Loucy (cell line): ENCODE results near the gene PCAT6.
"Not testable (repeated sequence)": the region's sequence is repeated elsewhere in the genome, so short reads cannot be mapped to it uniquely, and the experiment has no call there.

Experiments used
- H2AFZ ChIP-seq: fragments of 200-600 bp; sonication (generic); 2 replicates; pipeline ENCODE4 v1.6.0; 2016; ENCODE audit warnings: antibody characterized with exemption, mild to moderate bottlenecking, low read length, moderate library complexity
- H3F3A ChIP-seq: fragments of 200-600 bp; 2 replicates; pipeline ENCODE4 v1.6.0; 2016; ENCODE audit warnings: antibody characterized with exemption, low read depth, mild to moderate bottlenecking
- H3K27me3 ChIP-seq: fragments of 200-600 bp; sonication (generic); 2 replicates; pipeline ENCODE4 v1.6.1; 2014; ENCODE audit warnings: low read length, mild to moderate bottlenecking; ENCODE audit not compliant: insufficient read depth, poor library complexity, severe bottlenecking
- H3K36me3 ChIP-seq: fragments of 200-600 bp; sonication (generic); 2 replicates; pipeline ENCODE4 v1.6.1; 2016; ENCODE audit warnings: low read length; ENCODE audit not compliant: insufficient read depth
- H3K4me1 ChIP-seq: fragments of 200-600 bp; sonication (generic); 2 replicates; pipeline ENCODE4 v1.5.1; 2014; ENCODE audit warnings: low read length, mild to moderate bottlenecking; ENCODE audit not compliant: insufficient read depth, poor library complexity, severe bottlenecking
- H3K4me2 ChIP-seq: fragments of 200-600 bp; sonication (generic); 2 replicates; pipeline ENCODE4 v1.6.0; 2014; ENCODE audit warnings: antibody characterized with exemption, low read length, low read depth, mild to moderate bottlenecking; ENCODE audit not compliant: poor library complexity, severe bottlenecking
- H3K4me3 ChIP-seq: fragments of 200-600 bp; sonication (generic); 2 replicates; pipeline ENCODE4 v1.5.1; 2014; ENCODE audit warnings: low read length, mild to moderate bottlenecking, mixed read lengths; ENCODE audit not compliant: poor library complexity, severe bottlenecking
- H3K79me2 ChIP-seq: fragments of 200-600 bp; sonication (generic); 2 replicates; pipeline ENCODE4 v1.6.1; 2014; ENCODE audit warnings: low read length; ENCODE audit not compliant: insufficient read depth
- H3K9ac ChIP-seq: fragments of 200-600 bp; sonication (generic); 2 replicates; pipeline ENCODE4 v1.6.0; 2014; ENCODE audit warnings: mild to moderate bottlenecking, low read depth, low read length, moderate library complexity; ENCODE audit not compliant: poor library complexity, severe bottlenecking
- H3K9me2 ChIP-seq: fragments of 200-600 bp; sonication (generic); replicated peaks from 2 replicates; pipeline ENCODE4 v1.6.1; 2016; ENCODE audit warnings: low read depth, low read length, mixed read lengths
- H3K9me3 ChIP-seq: fragments of 200-600 bp; sonication (generic); 2 replicates; pipeline ENCODE4 v1.6.1; 2014; ENCODE audit warnings: mild to moderate bottlenecking, antibody characterized with exemption, low read length, low read depth; ENCODE audit not compliant: insufficient read depth
- H4K20me1 ChIP-seq: fragments of 200-600 bp; sonication (generic); 2 replicates; pipeline ENCODE4 v1.6.0; 2014; ENCODE audit warnings: antibody characterized with exemption, low read length, mild to moderate bottlenecking; ENCODE audit not compliant: insufficient read depth, poor library complexity, severe bottlenecking
- EZH2phosphoT487 ChIP-seq: fragments of 200-600 bp; IDR thresholded peaks from 2 replicates; pipeline ENCODE4 v1.6.1; 2018; ENCODE audit warnings: antibody characterized with exemption, mild to moderate bottlenecking, moderate library complexity, borderline replicate concordance
- TF ChIP-seq, protein P1 (sequence below): fragments of 200-600 bp; sonication (generic); conservative IDR thresholded peaks from 2 replicates; pipeline ENCODE4 v1.5.1; 2014; ENCODE audit warnings: mild to moderate bottlenecking, antibody characterized with exemption, low read length

Gene PCAT6

DNA sequence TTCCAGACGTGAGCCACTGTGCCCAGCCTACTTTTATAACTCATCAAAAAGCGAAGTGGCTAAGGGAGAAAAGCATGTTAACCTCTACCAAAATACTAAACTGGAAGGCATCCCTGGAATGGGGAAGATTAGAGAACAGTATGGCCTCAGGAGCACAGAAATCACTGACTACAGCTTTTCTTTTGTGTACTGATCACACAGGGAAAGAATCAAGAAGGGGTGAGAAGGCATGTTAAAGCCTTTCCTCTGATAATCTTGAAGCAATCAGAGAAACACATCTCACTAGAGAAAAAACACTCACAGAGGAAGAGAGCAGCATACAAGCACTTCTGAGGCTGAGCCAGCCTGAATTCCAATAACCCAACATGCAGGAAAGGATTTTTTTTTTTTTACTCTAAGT lies 10.7 kb downstream of the PCAT6 start:
- no peak overlapping the region for H2AFZ ChIP-seq

DNA sequence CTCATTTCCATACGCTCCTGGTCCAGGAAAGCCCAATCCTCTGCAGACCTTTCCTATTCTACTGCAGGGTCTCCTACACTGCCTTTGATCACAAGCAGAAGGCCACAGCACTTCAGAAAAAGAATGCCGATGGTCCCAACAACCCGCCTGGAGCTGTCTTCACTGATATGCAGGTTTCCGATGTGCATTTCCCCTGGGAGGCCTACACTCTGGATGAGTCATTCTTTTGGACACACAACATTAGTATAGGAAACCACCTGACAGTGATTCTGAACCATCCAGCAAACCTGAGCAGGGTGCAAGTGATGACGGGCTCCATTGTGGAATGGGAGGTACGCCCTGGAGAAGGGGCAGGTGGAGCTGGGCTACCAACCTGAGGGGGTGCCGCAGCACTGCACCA lies 15.0 kb downstream of the PCAT6 start:
- Histone ChIP-seq H3K9me2 (no peaks in the 10 kb centered on the region), H3K9me3 (no peaks in the 10 kb centered on the region), H3K36me3 (no peaks in the 10 kb centered on the region), H3K4me1 (no peaks in the 10 kb centered on the region), H3F3A (no peaks in the 10 kb centered on the region), H2AFZ (no peak overlapping the region), H4K20me1 (no peaks in the 10 kb centered on the region), H3K27me3 (no peaks in the 10 kb centered on the region), H3K4me3 (no peak overlapping the region), H3K9ac (no peak overlapping the region), H3K4me2 (no peak overlapping the region), H3K79me2 (no peaks in the 10 kb centered on the region)
- no peak for TF ChIP-seq EZH2phosphoT487
- TF ChIP-seq, protein P1, sequence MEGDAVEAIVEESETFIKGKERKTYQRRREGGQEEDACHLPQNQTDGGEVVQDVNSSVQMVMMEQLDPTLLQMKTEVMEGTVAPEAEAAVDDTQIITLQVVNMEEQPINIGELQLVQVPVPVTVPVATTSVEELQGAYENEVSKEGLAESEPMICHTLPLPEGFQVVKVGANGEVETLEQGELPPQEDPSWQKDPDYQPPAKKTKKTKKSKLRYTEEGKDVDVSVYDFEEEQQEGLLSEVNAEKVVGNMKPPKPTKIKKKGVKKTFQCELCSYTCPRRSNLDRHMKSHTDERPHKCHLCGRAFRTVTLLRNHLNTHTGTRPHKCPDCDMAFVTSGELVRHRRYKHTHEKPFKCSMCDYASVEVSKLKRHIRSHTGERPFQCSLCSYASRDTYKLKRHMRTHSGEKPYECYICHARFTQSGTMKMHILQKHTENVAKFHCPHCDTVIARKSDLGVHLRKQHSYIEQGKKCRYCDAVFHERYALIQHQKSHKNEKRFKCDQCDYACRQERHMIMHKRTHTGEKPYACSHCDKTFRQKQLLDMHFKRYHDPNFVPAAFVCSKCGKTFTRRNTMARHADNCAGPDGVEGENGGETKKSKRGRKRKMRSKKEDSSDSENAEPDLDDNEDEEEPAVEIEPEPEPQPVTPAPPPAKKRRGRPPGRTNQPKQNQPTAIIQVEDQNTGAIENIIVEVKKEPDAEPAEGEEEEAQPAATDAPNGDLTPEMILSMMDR, result no peak

More for the DNA sequence above, 10.7 kb downstream of the PCAT6 start:
- no peaks in the 10 kb centered on the region for H3K4me1 ChIP-seq
- H3K27me3 ChIP-seq, result no peaks in the 10 kb centered on the region
- H3K4me3 ChIP-seq, result no peak overlapping the region
- H3K79me2 ChIP-seq, result no peaks in the 10 kb centered on the region
- no peaks in the 10 kb centered on the region for H4K20me1 ChIP-seq
- H3K9me3 ChIP-seq, result no peaks in the 10 kb centered on the region
- TF ChIP-seq, protein P1, result no peak
- no peak for TF ChIP-seq EZH2phosphoT487
- H3F3A ChIP-seq, result no peaks in the 10 kb centered on the region
- H3K9ac ChIP-seq, result no peak overlapping the region
- H3K4me2 ChIP-seq, result no peak overlapping the region
- H3K9me2 ChIP-seq, result no peaks in the 10 kb centered on the region
- H3K36me3 ChIP-seq, result no peaks in the 10 kb centered on the region

DNA sequence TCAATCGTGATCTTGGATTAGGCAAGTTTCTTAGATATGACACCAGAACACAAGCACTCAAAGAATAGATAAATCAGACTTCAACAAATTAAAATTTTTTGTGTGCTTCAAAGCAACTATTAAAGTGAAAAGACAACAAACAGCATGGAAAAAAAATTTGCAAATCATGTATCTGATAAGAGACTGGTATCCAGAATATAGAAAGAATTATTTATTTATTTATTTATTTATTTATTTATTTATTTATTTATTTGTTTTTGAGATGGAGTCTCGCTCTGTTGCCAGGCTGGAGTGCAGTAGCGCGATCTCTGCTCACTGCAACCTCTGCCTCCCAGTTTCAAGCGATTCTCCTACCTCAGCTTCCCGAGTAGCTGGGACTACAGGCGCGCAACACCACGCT lies 18.5 kb downstream of the PCAT6 start:
- not testable (repeated sequence) for H3K9ac ChIP-seq, H3K79me2 ChIP-seq, H4K20me1 ChIP-seq, H3F3A ChIP-seq, H3K36me3 ChIP-seq, H3K27me3 ChIP-seq, H3K4me2 ChIP-seq, H3K9me3 ChIP-seq, H2AFZ ChIP-seq, H3K9me2 ChIP-seq, H3K4me3 ChIP-seq
- H3K4me1 ChIP-seq, result peaks cover 11% of the 10 kb centered on the region

DNA sequence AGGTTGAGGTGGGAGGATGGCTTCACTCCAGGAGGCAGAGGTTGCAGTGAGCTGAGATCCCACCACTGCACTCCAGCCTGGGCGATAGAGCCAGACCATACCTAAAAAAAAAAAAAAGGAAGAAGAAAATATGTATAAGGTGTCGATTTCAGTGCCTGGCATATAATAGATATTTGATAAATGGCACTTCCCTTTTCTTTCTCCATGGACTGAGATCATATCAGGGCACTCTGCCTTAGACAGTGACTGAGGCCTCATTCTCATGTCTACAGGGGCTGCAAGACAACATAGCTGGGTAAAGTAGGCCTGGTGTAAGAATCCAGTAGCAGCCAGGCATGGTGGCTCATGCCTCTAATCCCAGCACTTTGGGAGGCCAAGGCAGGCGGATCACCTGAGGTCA lies 21.2 kb downstream of the PCAT6 start:
- H3K4me2 ChIP-seq, result no peak overlapping the region
- H3K4me1 ChIP-seq, result peaks cover 36% of the 10 kb centered on the region
- H2AFZ ChIP-seq, result no peak overlapping the region
- TF ChIP-seq EZH2phosphoT487, result no peak
- TF ChIP-seq, protein P1, result no peak
- H3F3A ChIP-seq, result no peaks in the 10 kb centered on the region
- no peaks in the 10 kb centered on the region for H3K27me3 ChIP-seq
- H3K9me2 ChIP-seq, result no peaks in the 10 kb centered on the region
- no peaks in the 10 kb centered on the region for H3K9me3 ChIP-seq
- no peaks in the 10 kb centered on the region for H4K20me1 ChIP-seq
- no peaks in the 10 kb centered on the region for H3K79me2 ChIP-seq
- no peaks in the 10 kb centered on the region for H3K36me3 ChIP-seq
- no peak overlapping the region for H3K4me3 ChIP-seq
- no peak overlapping the region for H3K9ac ChIP-seq
